HG03469 (cell line): ENCODE measurements around the gene TSPAN9.

Experiments used
- ATAC-seq: cut with Tn5 transposase; IDR thresholded peaks from one replicate; pipeline ENCODE4 v1.9.1; 2021; ENCODE audit warnings: mild to moderate bottlenecking, moderate library complexity, moderate number of reproducible peaks; ENCODE audit not compliant: unreplicated experiment

Gene TSPAN9

GRCh38 chr12:3265406-3265805, 188.2 kb downstream of the TSPAN9 start:
- ATAC-seq, result no peak

GRCh38 chr12:3266638-3267037, 189.5 kb downstream of the TSPAN9 start:
- no peak for ATAC-seq

- ATAC-seq, result no peak
Observed at GRCh38 chr12:3267690-3268089, 190.5 kb downstream of the TSPAN9 start.

DNA sequence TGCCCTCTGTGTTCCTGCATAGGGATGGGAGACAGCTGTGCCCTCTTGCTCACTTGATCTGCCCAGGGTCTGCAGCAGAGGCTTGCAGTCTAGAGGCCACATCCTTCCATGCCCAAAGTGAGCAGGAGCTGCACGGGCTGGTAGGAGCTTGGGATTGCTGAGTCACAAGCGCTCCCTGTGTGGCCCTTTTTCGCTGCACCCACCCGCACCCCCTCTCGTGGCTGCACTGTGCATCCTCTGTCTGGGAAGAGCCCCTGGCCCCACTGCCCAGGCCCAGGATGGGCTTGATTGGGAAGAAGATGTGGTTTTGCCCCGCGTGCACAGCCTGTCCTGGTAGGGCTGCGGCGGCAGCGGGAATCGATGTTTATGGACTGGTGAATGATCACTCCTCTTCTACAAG, 192.4 kb downstream of the TSPAN9 start:
- ATAC-seq, result no peak

DNA sequence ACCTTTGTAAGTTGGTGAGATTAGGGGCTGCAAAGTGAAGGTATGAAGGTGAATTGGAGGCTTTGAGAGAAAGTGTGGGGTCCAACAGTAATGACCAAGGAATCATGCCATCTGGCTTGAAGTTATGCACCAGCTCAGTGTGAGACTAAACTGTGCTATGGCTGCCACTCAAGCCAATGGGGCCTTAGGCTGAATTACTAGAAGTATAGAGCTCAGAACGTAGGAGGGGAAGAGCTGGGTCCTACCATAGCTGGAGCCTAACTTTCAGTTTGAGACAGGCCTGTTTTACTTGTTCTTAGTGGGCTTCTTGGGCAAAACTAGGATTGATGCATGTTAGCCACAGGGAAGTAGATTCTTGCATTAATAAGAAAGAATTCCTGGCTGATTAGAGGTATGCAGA, 194.0 kb downstream of the TSPAN9 start:
- ATAC-seq, result no peak

GRCh38 chr12:3271639-3272038, 194.5 kb downstream of the TSPAN9 start:
- no peak for ATAC-seq

DNA sequence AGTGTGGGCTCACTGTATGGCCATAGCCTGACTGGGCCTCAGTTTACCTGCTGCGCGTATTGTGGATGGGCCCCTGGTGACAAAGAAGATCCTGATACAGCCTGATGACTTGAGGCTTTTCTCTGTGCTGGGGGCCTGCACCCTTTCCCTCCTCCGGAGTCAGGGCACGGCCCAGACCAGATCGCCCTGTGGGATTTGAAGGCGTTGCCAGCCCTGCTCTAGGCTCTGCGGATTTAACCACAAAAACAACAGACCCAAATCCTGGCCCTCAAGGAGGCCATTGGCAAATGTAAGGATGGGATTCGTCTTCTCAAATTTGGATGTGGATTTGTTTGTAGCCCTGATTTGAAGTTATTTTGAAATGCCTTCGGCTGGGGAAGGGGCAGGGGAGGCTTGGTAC, 195.8 kb downstream of the TSPAN9 start:
- ATAC-seq, result no peak

DNA sequence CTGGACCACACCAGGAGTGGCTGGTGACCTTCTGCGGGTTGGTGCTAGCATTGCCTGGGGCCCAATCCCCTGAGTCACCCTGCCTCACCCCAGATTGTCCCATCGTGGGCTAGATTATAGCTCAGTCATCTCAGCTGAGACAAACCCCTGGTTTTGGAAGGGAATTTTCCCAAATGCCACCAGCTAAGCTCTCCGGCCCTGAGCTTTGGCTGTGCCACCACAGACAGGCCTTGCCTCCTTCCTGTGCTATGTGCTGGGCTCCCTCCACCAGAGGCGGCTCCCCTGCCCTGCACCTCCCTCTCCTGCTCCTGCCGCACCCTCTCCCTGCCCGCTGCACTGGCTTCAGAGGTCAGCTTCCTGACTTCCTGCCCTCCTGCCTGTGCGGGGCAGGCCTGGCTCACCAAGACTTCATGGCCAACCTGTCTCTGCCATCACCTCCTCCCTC, 196.3 kb downstream of the TSPAN9 start:
- ATAC-seq, result no peak

GRCh38 chr12:3274664-3275063, 197.5 kb downstream of the TSPAN9 start:
- no peak for ATAC-seq

DNA sequence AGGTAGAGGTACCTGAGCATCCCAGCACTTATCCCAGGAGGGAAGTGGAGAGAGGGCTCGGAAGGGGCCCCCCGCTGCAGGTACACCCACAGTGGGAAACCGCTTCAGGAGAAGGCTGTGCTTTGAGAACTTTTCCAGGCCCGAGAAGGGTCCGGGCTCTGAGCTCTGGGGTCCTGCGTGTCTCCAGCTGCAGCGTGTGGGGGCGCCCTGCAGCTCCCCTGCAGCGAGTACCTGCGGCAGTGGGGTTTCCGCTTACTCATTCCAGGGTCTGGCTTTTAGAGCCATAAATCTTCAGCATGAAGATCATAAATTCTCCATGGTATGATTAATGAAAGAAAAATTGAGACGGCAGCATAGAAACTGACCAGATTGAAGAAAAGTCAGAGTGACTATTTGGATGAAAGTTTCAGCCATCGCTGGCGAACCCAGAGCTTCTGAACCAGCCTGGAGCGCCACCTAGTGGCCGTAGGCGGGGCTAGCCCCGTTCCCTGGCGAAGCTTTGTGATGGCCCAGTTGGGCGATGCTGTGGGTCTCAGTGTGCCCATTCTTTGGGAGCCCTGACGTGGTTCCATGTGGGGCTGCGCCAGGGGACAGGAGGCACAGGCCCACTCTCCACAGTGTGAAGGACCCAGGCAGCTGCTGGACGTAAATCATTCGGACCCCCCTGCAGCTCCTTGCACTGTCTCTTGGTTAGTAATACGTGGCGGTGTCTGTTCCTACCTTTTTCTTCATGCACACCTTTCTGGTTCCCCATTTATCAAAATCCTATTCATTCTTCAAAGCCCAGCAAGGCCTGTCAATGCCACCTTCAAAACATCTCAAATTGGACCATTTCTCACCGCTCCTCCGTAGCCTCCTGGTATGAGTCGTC, 198.2 kb downstream of the TSPAN9 start:
- ATAC-seq, result no peak

- no peak for ATAC-seq
Observed at GRCh38 chr12:3276226-3276625, 199.0 kb downstream of the TSPAN9 start.

- ATAC-seq, result no peak
Observed at GRCh38 chr12:3277306-3277943, 200.2 kb downstream of the TSPAN9 start.

GRCh38 chr12:3278681-3279414, 201.7 kb downstream of the TSPAN9 start:
- ATAC-seq, result no peak

- ATAC-seq, result no peak
Observed at GRCh38 chr12:3279415-3279780, 202.2 kb downstream of the TSPAN9 start.

GRCh38 chr12:3279832-3280231, 202.7 kb downstream of the TSPAN9 start:
- ATAC-seq, result no peak

DNA sequence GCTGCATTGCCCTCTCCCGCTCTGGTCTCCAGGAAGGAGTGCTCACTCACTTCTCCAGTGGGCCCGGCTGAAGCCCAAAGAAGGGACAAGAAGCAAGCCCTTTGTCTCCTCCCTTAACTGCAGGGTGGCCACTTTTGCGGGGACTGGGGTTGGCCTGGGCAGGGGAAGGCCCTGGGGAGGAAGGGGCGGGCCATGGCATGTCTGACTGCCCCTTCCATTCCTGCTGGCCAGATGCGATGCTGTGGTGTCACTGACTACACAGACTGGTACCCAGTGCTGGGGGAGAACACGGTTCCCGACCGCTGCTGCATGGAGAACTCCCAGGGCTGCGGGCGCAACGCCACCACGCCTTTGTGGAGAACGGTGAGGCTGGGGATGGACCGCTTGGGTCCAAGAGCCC, 203.8 kb downstream of the TSPAN9 start:
- no peak for ATAC-seq

DNA sequence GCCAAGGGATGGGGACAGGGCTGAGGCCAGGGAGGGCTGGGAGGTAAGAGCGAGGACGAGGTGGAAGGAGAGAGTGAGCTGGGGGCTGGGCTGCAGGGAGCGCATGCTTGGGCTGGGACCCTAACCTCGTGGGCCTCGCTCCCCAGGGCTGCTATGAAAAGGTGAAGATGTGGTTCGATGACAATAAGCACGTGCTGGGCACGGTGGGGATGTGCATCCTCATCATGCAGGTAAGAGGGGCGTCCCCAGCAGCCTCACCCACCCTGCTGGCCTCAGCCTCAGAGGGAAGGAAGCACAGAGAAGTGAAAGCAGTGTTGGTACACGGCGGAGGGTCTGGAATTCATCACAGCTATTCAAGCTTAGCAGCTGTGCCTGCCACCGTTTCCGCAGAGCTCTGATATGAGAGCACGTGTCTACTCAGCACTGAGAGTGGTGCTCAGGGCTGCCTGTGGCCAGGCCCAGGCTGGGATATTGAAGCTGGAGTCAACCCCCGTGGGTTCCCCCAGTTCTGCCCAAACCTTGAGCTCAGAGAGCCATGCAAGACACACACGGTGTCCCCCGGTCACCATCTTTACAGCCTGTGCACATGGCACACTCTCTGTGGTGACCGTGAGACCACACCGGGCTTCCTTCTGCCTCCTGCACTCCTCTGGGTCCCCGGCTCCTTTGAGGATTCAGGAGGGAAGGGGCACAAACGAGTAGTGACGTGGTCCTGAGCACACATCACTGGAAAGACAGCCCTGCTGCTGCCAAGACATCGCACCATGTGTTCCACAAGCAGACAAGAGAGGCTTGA, 204.6 kb downstream of the TSPAN9 start:
- no peak for ATAC-seq

- ATAC-seq, result no peak
Observed at GRCh38 chr12:3282384-3282670, 205.1 kb downstream of the TSPAN9 start.

- ATAC-seq, result no peak
Observed at GRCh38 chr12:3283137-3283680, 206.0 kb downstream of the TSPAN9 start.

- ATAC-seq, result no peak
Observed at GRCh38 chr12:3284405-3284804, 207.2 kb downstream of the TSPAN9 start.

DNA sequence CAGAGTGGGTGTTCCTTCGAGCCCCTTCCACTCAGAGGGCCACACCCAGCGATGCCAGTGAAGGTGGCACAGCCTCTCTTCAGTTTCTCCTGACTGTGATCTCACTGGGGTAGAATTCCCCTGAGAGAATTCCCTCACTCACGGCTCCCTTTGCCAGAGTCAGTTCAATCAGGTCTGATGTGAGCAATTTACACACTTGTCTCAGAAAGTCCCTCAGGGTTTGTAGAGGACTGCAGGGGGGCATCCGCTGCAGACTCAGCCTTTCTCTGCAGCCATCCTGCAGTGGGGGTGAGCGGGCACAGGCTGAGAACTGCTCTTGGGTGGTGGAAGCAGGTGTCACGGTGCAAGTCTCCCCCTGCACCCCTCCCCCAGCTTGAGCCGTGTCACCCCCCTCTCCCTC, 208.4 kb downstream of the TSPAN9 start:
- no peak for ATAC-seq
